SH-SY5Y (cell line): ENCODE results near the gene HBM.

Source experiments
- GATA2 ChIP-seq: IDR thresholded peaks from 2 replicates; pipeline ENCODE4 v1.6.1; 2011; ENCODE audit warnings: mild to moderate bottlenecking, low read depth, low read length
- GATA3 ChIP-seq: IDR thresholded peaks from 2 replicates; pipeline ENCODE4 v1.6.1; 2011; ENCODE audit warnings: low read depth, mild to moderate bottlenecking, low read length, moderate library complexity

GRCh38 chr16:117379-118365, 48.1 kb upstream of the HBM start:
- TF ChIP-seq GATA3 (no peak), GATA2 (no peak)
